ENCODE results near the gene KNCN.

Gene KNCN

DNA sequence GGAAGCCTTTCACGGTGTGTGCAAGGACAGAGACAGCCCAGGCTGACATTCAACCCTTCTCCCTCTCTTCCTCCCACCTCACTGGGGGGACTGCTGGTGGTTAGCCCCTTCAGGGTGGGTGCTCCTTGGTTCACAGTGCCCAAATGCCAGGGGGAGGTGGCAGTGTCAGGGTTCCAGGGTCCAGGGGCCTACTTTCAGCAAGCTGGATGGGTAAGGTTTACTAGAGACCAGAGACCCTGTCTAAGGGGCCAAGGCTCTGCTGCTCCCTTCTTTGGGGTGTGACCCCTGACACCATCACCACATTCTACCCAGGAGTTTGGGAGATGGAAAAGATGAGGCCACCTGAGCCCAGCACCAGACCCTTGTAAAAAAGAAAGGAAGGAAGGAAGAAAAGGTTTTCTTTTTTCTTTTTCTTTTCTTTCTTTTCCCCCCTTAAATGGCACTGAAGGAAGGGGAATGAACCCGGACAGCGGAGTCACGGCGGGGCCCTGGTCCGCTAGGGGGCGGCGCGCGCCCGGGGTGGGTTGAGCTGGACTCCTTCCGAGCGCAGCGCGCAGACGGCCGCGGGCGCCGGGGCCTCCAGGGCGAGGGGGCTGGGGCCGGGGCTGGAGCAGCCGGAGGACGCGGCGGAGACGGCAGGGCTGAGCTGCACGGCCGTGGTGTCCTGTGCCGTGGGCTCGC, 18.8 kb downstream of the KNCN start:
- H4K91ac ChIP-seq (ENCODE audit: low read length), result no peak overlapping the region
- H3K79me1 ChIP-seq (replicated peaks; ENCODE audit: low read length, poor library complexity, severe bottlenecking), result no peaks in the 10 kb centered on the region
- H3K18ac ChIP-seq (ENCODE audit: low read depth in 1 of 2, low read length in 2 of 2), result no peak overlapping the region
- peak overlapping the region; percentile 68 for H3K9ac ChIP-seq (ENCODE audit: low read length)
- no peak overlapping the region for H2BK15ac ChIP-seq (ENCODE audit: low read depth, poor library complexity, severe bottlenecking)
- H3K4me3 ChIP-seq (ENCODE audit: insufficient read depth in 1 of 2, low read depth in 1 of 2, low read length in 2 of 2), result peak overlapping the region in 1 of 2 experiments; percentile 50
- no peak overlapping the region for H4K8ac ChIP-seq (ENCODE audit: low read length)
- no peaks in the 10 kb centered on the region for H3K36me3 ChIP-seq (ENCODE audit: control insufficient read depth in 1 of 2, insufficient read depth in 2 of 2, low read depth in 1 of 2, low read length in 2 of 2)
- WGBS, result under 1% methylated on average over 11 of the region's 31 CpGs
- no peak overlapping the region for H2AK5ac ChIP-seq (ENCODE audit: low read length, severe bottlenecking)
- H3K27me3 ChIP-seq (ENCODE audit: control insufficient read depth in 1 of 2, insufficient read depth in 1 of 2, low read length in 2 of 2), result peaks cover 87 to 90% of the 10 kb centered on the region in 2 experiments
- H3K4ac ChIP-seq (ENCODE audit: low read depth in 1 of 2, low read length in 2 of 2), result no peak overlapping the region
- no peak overlapping the region for H3K27ac ChIP-seq (ENCODE audit: low read length, poor library complexity, severe bottlenecking)
- DNase-seq, result peak; percentile 57
- peak overlapping the region; percentile 93 for H3K4me2 ChIP-seq (ENCODE audit: low read length, poor library complexity, severe bottlenecking)
- no peaks in the 10 kb centered on the region for H3K9me3 ChIP-seq (ENCODE audit: control insufficient read depth, low read length)
- H2BK120ac ChIP-seq (ENCODE audit: low read depth, low read length), result no peak overlapping the region
- no peak overlapping the region for H3K14ac ChIP-seq (ENCODE audit: low read length in 2 of 2)
- H2BK5ac ChIP-seq (ENCODE audit: low read depth, low read length, poor library complexity, severe bottlenecking), result no peak overlapping the region
- H3K23ac ChIP-seq (ENCODE audit: low read length in 2 of 2), result no peak overlapping the region
- no peak overlapping the region for H2BK12ac ChIP-seq (ENCODE audit: low read length in 2 of 2)
- no peak overlapping the region for H2AFZ ChIP-seq (ENCODE audit: low read depth, low read length)
- peaks cover 6% of the 10 kb centered on the region for H3K4me1 ChIP-seq (ENCODE audit: control insufficient read depth, insufficient read depth, low read depth, low read length)

DNA sequence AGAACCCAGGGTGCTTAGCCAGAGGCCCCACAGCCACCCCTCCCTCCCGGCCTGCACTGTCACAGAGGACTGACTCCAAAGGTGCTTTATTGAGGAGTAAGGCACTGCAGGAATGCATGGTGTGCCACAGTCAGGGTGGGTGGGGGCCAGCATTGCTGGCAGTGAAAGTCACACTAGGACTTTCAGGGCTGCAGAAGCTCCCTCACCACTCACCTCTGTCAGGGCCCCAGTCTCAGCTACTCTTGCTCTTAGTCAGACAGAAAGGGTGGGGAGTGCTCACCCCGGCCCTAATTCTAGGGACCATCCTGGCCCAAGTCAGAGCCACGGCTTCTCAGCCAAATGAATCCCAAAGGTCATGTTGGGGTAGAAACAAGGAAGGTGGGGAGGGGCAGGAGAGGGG, 19.4 kb downstream of the KNCN start:
- H2AFZ ChIP-seq (ENCODE audit: low read depth, low read length), result no peak overlapping the region
- no peaks in the 10 kb centered on the region for H3K36me3 ChIP-seq (ENCODE audit: control insufficient read depth in 1 of 2, insufficient read depth in 2 of 2, low read depth in 1 of 2, low read length in 2 of 2)
- 50% methylated on average over 2 of the region's 3 CpGs for WGBS
- H2BK5ac ChIP-seq (ENCODE audit: low read depth, low read length, poor library complexity, severe bottlenecking), result no peak overlapping the region
- no peak overlapping the region for H2BK120ac ChIP-seq (ENCODE audit: low read depth, low read length)
- no peak for DNase-seq
- H3K27ac ChIP-seq (ENCODE audit: low read length, poor library complexity, severe bottlenecking), result no peak overlapping the region
- H3K18ac ChIP-seq (ENCODE audit: low read depth in 1 of 2, low read length in 2 of 2), result no peak overlapping the region
- no peak overlapping the region for H4K8ac ChIP-seq (ENCODE audit: low read length)
- no peak overlapping the region for H3K14ac ChIP-seq (ENCODE audit: low read length in 2 of 2)
- H3K79me1 ChIP-seq (replicated peaks; ENCODE audit: low read length, poor library complexity, severe bottlenecking), result no peaks in the 10 kb centered on the region
- H3K4me3 ChIP-seq (ENCODE audit: insufficient read depth in 1 of 2, low read depth in 1 of 2, low read length in 2 of 2), result no peak overlapping the region
- H3K4me2 ChIP-seq (ENCODE audit: low read length, poor library complexity, severe bottlenecking), result no peak overlapping the region
- H2BK15ac ChIP-seq (ENCODE audit: low read depth, poor library complexity, severe bottlenecking), result no peak overlapping the region
- no peak overlapping the region for H3K4ac ChIP-seq (ENCODE audit: low read depth in 1 of 2, low read length in 2 of 2)
- no peak overlapping the region for H4K91ac ChIP-seq (ENCODE audit: low read length)
- no peak overlapping the region for H2AK5ac ChIP-seq (ENCODE audit: low read length, severe bottlenecking)
- H2BK12ac ChIP-seq (ENCODE audit: low read length in 2 of 2), result no peak overlapping the region
- peaks cover 88 to 90% of the 10 kb centered on the region in 2 experiments for H3K27me3 ChIP-seq (ENCODE audit: control insufficient read depth in 1 of 2, insufficient read depth in 1 of 2, low read length in 2 of 2)
- H3K4me1 ChIP-seq (ENCODE audit: control insufficient read depth, insufficient read depth, low read depth, low read length), result peaks cover 6% of the 10 kb centered on the region
- no peak overlapping the region for H3K9ac ChIP-seq (ENCODE audit: low read length)
- H3K9me3 ChIP-seq (ENCODE audit: control insufficient read depth, low read length), result no peaks in the 10 kb centered on the region
- H3K23ac ChIP-seq (ENCODE audit: low read length in 2 of 2), result no peak overlapping the region

DNA sequence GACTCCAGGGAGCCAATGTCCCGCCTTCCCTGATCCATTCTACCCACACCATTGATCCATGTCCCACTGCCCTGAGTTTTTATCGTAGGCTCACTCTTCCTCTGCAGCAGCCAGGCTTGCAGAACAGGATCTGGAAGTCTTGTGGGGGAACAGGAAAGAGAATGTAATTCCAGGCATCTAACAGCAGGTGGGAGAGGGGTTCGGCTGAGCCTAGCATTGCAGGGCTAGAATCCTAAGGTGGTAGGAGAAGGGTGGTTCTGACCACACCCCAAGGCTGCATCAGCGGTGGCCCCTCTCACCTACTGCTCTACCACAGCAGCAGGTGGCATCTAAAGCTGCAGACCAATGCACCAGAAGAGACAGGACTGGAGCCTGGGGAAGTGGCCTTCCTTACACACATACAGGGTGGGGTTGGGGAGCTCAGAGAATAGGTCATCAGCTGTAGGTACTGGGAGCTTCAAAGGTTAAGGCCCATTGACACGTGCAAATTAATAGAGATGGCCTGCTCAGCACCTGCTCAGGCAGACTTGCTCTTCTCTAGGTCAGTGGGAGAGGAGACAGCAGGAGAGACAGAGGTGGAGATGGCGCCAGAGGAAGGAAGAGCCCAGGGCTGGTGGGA, 20.5 kb downstream of the KNCN start:
- no peak for DNase-seq
- Histone ChIP-seq H3K14ac (ENCODE audit: low read length in 2 of 2) (no peak overlapping the region), H3K4me3 (ENCODE audit: insufficient read depth in 1 of 2, low read depth in 1 of 2, low read length in 2 of 2) (no peak overlapping the region), H2BK15ac (ENCODE audit: low read depth, poor library complexity, severe bottlenecking) (no peak overlapping the region), H3K79me1 (replicated peaks; ENCODE audit: low read length, poor library complexity, severe bottlenecking) (no peaks in the 10 kb centered on the region), H3K36me3 (ENCODE audit: control insufficient read depth in 1 of 2, insufficient read depth in 2 of 2, low read depth in 1 of 2, low read length in 2 of 2) (no peaks in the 10 kb centered on the region), H2BK120ac (ENCODE audit: low read depth, low read length) (no peak overlapping the region), H3K27me3 (ENCODE audit: control insufficient read depth in 1 of 2, insufficient read depth in 1 of 2, low read length in 2 of 2) (peaks cover 89 to 91% of the 10 kb centered on the region in 2 experiments), H2AFZ (ENCODE audit: low read depth, low read length) (no peak overlapping the region), H4K91ac (ENCODE audit: low read length) (no peak overlapping the region), H3K23ac (ENCODE audit: low read length in 2 of 2) (no peak overlapping the region), H3K18ac (ENCODE audit: low read depth in 1 of 2, low read length in 2 of 2) (no peak overlapping the region), H3K4me1 (ENCODE audit: control insufficient read depth, insufficient read depth, low read depth, low read length) (peaks cover 6% of the 10 kb centered on the region), H4K8ac (ENCODE audit: low read length) (no peak overlapping the region), H3K27ac (ENCODE audit: low read length, poor library complexity, severe bottlenecking) (no peak overlapping the region), H3K4me2 (ENCODE audit: low read length, poor library complexity, severe bottlenecking) (no peak overlapping the region), H3K9me3 (ENCODE audit: control insufficient read depth, low read length) (no peaks in the 10 kb centered on the region), H2BK12ac (ENCODE audit: low read length in 2 of 2) (no peak overlapping the region), H2AK5ac (ENCODE audit: low read length, severe bottlenecking) (no peak overlapping the region), H3K4ac (ENCODE audit: low read depth in 1 of 2, low read length in 2 of 2) (no peak overlapping the region), H3K9ac (ENCODE audit: low read length) (no peak overlapping the region), H2BK5ac (ENCODE audit: low read depth, low read length, poor library complexity, severe bottlenecking) (no peak overlapping the region)
- 40% methylated on average over 4 of the region's 6 CpGs for WGBS

DNA sequence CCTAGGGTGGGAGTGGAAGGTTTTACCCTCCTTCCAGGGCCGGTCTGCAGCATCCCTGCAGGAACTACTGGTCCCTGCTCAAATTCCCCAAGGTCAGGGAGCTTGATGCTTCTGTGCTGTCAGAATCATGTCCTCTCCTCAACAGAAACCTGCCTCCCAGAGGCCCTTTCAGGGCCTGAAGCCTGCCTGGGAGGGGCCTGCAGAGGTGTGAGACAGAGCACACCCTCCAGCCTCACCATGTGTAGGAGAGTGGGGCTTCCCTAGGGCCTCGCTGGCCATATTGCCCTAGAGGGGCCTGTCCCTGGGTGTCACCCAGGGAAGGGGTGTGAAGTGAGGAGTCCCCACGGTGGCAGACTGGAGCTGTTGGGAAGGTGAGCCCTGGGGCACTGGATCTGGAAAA, 21.1 kb downstream of the KNCN start:
- no peak overlapping the region for H3K4me3 ChIP-seq (ENCODE audit: insufficient read depth in 1 of 2, low read depth in 1 of 2, low read length in 2 of 2)
- DNase-seq, result no peak
- H3K14ac ChIP-seq (ENCODE audit: low read length in 2 of 2), result no peak overlapping the region
- no peak overlapping the region for H4K8ac ChIP-seq (ENCODE audit: low read length)
- no peak overlapping the region for H3K4me2 ChIP-seq (ENCODE audit: low read length, poor library complexity, severe bottlenecking)
- peaks cover 6% of the 10 kb centered on the region for H3K4me1 ChIP-seq (ENCODE audit: control insufficient read depth, insufficient read depth, low read depth, low read length)
- no peaks in the 10 kb centered on the region for H3K9me3 ChIP-seq (ENCODE audit: control insufficient read depth, low read length)
- no peak overlapping the region for H2BK120ac ChIP-seq (ENCODE audit: low read depth, low read length)
- no peak overlapping the region for H3K4ac ChIP-seq (ENCODE audit: low read depth in 1 of 2, low read length in 2 of 2)
- H3K79me1 ChIP-seq (replicated peaks; ENCODE audit: low read length, poor library complexity, severe bottlenecking), result no peaks in the 10 kb centered on the region
- no peak overlapping the region for H2BK15ac ChIP-seq (ENCODE audit: low read depth, poor library complexity, severe bottlenecking)
- H3K27me3 ChIP-seq (ENCODE audit: control insufficient read depth in 1 of 2, insufficient read depth in 1 of 2, low read length in 2 of 2), result peaks cover 90 to 91% of the 10 kb centered on the region in 2 experiments
- H2AK5ac ChIP-seq (ENCODE audit: low read length, severe bottlenecking), result no peak overlapping the region
- H2BK12ac ChIP-seq (ENCODE audit: low read length in 2 of 2), result no peak overlapping the region
- 61% methylated on average over 3 of the region's 3 CpGs for WGBS
- H3K36me3 ChIP-seq (ENCODE audit: control insufficient read depth in 1 of 2, insufficient read depth in 2 of 2, low read depth in 1 of 2, low read length in 2 of 2), result no peaks in the 10 kb centered on the region
- no peak overlapping the region for H3K9ac ChIP-seq (ENCODE audit: low read length)
- H4K91ac ChIP-seq (ENCODE audit: low read length), result peak overlapping the region; percentile 3
- H3K23ac ChIP-seq (ENCODE audit: low read length in 2 of 2), result no peak overlapping the region
- no peak overlapping the region for H3K27ac ChIP-seq (ENCODE audit: low read length, poor library complexity, severe bottlenecking)
- H3K18ac ChIP-seq (ENCODE audit: low read depth in 1 of 2, low read length in 2 of 2), result no peak overlapping the region
- no peak overlapping the region for H2AFZ ChIP-seq (ENCODE audit: low read depth, low read length)
- no peak overlapping the region for H2BK5ac ChIP-seq (ENCODE audit: low read depth, low read length, poor library complexity, severe bottlenecking)
